ENCODE measurements around the gene BICD2. TPM values are rescaled to one million over a fixed set of nuclear protein-coding genes. Genes with fewer than 3 reads are reported as not detected.

BICD2 gene
- total and polyA plus RNA-seq, 2 of the 13 experiments (the other 11 are each of a cell fraction or from before 2014, with no cell fraction given) = 5.1 to 17.4 TPM

GRCh38 chr9:92764988-92765936 lies 629 bp upstream of the BICD2 start (continued):
- peak; percentile 14; the same call in 1 of the 2 replicates for TF ChIP-seq ZNF691 (CRISPR knock-in tag; IDR thresholded peaks at IDR 0.05; ENCODE audit: borderline replicate concordance, low read depth)
- no peak for TF ChIP-seq FIP1L1 (IDR thresholded peaks at IDR 0.05; ENCODE audit: borderline replicate concordance, insufficient read depth, low read depth, low read length)
- peak; percentile 39; the same call in 1 of the 2 replicates for TF ChIP-seq ZKSCAN8 (CRISPR knock-in tag; IDR thresholded peaks at IDR 0.05; ENCODE audit: borderline replicate concordance)
- TF ChIP-seq SMARCC2 (IDR thresholded peaks at IDR 0.05) = no peak
- TF ChIP-seq RBM22 (optimal IDR thresholded peaks at IDR 0.05; ENCODE audit: low read length) = no peak
- TF ChIP-seq KDM5B (CRISPR knock-in tag; IDR thresholded peaks at IDR 0.05; ENCODE audit: borderline replicate concordance) = peak; percentile 80; the same call in 1 of the 2 replicates
- TF ChIP-seq THAP9 (CRISPR knock-in tag; IDR thresholded peaks at IDR 0.05; ENCODE audit: borderline replicate concordance) = peak; percentile 66; the same call in 1 of the 2 replicates
- no peak for TF ChIP-seq ZNF34 (CRISPR knock-in tag; IDR thresholded peaks at IDR 0.05; ENCODE audit: borderline replicate concordance)
- TF ChIP-seq U2AF2 (IDR thresholded peaks at IDR 0.05; ENCODE audit: low read depth, low read length) = no peak
- TF ChIP-seq ZNF704 (CRISPR knock-in tag; IDR thresholded peaks at IDR 0.05; ENCODE audit: borderline replicate concordance) = 0 out of 2 replicates have a peak, but pooled peaks have one; percentile 45
- no peak for TF ChIP-seq MAFF (IDR thresholded peaks at IDR 0.05; ENCODE audit: low read depth, low read length)
- TF ChIP-seq ZFP36L1 (CRISPR knock-in tag; IDR thresholded peaks at IDR 0.05) = no peak
- TF ChIP-seq BORCS8-MEF2B (CRISPR knock-in tag; IDR thresholded peaks at IDR 0.05) = peak; percentile 80
- no peak for TF ChIP-seq DNMT3B (CRISPR knock-in tag; conservative IDR thresholded peaks at IDR 0.05)
- no peak for TF ChIP-seq ZSCAN29 (CRISPR knock-in tag; conservative IDR thresholded peaks at IDR 0.05)
- 0 out of 2 replicates have a peak, but pooled peaks have one; percentile 15 for TF ChIP-seq GATAD2A (CRISPR knock-in tag; IDR thresholded peaks at IDR 0.05)
- TF ChIP-seq ATF7-NPFF (CRISPR knock-in tag; IDR thresholded peaks at IDR 0.05; ENCODE audit: low read depth) = peak; percentile 83; the same call in 1 of the 2 replicates
- TF ChIP-seq, protein P1, sequence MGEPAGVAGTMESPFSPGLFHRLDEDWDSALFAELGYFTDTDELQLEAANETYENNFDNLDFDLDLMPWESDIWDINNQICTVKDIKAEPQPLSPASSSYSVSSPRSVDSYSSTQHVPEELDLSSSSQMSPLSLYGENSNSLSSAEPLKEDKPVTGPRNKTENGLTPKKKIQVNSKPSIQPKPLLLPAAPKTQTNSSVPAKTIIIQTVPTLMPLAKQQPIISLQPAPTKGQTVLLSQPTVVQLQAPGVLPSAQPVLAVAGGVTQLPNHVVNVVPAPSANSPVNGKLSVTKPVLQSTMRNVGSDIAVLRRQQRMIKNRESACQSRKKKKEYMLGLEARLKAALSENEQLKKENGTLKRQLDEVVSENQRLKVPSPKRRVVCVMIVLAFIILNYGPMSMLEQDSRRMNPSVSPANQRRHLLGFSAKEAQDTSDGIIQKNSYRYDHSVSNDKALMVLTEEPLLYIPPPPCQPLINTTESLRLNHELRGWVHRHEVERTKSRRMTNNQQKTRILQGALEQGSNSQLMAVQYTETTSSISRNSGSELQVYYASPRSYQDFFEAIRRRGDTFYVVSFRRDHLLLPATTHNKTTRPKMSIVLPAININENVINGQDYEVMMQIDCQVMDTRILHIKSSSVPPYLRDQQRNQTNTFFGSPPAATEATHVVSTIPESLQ (CRISPR knock-in tag; conservative IDR thresholded peaks at IDR 0.05) = no peak
- no peak for TF ChIP-seq ZSCAN22 (CRISPR knock-in tag; IDR thresholded peaks at IDR 0.05)
- TF ChIP-seq, protein P2, sequence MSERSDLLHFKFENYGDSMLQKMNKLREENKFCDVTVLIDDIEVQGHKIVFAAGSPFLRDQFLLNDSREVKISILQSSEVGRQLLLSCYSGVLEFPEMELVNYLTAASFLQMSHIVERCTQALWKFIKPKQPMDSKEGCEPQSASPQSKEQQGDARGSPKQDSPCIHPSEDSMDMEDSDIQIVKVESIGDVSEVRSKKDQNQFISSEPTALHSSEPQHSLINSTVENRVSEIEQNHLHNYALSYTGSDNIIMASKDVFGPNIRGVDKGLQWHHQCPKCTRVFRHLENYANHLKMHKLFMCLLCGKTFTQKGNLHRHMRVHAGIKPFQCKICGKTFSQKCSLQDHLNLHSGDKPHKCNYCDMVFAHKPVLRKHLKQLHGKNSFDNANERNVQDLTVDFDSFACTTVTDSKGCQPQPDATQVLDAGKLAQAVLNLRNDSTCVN (CRISPR knock-in tag; IDR thresholded peaks at IDR 0.05; ENCODE audit: borderline replicate concordance) = no peak

Data from HepG2 (cell line).